HG02610 (cell line): ENCODE data around the gene CABLES2.
"Not testable (repeated sequence)": the region's sequence is repeated elsewhere in the genome, so short reads cannot be mapped to it uniquely, and the experiment has no call there.

Source experiments
- ATAC-seq: cut with Tn5 transposase; IDR thresholded peaks from one replicate; pipeline ENCODE4 v1.9.1; 2021; ENCODE audit warnings: mild to moderate bottlenecking, moderate library complexity; ENCODE audit not compliant: unreplicated experiment

The CABLES2 gene

DNA sequence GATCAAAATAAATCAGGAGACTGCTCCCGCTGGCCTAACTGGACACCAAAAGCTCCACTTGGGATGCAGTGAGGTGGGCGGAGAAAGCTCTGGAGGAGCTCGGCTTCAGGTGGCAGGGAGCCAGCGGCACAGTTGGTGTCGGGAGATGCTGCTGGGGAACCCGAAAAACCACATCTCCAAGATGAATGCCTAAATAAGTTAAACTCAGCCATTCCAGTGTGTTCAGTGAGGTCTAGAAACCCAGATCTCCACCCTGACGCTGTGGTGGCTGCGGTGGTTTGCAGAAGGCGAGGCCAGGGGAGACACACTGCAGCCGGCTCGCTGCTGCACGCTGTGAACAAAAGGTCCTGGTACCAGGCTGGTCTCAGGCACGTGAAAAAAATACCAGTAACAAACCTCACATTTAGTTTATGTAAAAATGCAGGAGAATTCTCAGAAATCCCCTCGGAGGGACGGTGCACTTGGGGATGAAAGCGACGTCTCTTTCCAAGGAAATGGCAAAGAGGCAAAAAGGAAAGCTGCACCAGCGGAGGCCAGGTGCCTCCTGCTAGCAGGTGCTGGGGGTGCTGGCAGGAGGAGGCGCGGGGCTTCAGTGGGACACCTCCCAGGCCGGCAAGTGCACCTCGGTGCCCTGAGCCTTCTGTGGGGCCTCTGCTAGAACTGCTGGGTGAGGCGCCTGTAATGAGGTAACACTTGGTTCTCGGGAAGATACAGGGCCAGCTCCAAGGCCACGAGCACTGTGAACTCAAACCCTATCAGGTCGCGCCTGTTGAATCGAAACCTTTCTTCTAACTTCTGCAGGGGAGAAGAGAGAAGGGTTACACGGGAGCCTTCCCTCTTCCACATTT lies 16.5 kb downstream of the CABLES2 start:
- no peak for ATAC-seq

DNA sequence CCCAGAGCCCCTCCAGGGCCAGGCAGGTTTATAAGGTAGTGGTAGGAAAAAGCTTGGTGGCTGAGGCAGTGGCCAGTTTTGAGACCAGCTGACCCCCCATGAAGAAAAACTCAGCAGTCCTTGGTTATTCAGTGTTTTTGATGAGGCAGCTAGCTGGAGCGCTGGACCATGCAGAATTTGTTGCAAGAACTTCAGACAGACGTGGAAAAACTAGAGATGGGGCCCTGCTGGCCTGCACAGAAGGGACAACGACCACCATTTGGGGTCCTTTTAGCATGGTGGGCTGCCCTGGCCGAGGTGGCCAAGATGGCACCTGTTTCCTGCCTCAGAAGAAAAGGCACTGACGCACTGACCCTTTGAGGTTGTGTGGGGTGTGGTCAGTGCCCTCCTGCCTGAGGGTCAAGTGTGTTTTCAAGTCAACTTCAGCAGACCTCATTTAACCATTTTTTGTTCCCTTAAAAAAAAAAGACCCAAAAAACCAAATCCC lies 17.4 kb downstream of the CABLES2 start:
- no peak for ATAC-seq

DNA sequence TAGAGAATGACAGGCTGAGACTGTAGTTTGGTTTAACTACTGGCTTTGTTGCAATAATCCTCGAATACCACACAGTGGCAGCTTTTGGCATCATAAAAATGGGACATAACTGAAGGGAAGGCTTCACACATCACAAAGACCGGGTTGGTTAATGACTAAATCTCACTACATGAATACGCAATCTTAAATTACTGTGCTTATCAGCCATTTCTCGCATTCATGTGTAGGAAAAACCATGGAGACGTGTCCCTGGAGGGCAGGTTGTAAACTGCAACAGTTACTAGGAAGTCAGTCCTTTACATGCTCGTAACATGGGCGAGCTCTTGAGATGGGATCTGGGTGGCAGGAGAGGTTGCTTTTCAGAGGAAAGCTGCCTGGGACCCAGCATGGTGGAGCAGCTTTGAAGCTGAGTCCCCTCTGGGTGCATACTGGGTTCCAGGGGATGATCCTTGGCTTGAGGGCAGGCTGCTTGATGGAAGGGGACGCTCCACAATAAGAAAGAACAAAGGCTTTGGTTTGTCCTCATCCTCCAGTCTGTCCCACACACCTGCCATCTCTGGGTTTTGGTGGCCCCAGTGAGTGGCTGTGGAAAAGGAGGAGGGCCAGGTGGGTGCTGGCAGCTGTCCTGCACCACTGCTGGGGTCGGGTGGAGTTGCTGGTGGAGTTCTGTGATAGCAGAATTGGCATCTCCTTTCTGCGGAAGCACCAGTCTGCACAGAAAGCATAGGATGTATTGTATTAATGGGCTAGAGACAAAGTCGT lies 18.1 kb downstream of the CABLES2 start:
- ATAC-seq, result no peak

DNA sequence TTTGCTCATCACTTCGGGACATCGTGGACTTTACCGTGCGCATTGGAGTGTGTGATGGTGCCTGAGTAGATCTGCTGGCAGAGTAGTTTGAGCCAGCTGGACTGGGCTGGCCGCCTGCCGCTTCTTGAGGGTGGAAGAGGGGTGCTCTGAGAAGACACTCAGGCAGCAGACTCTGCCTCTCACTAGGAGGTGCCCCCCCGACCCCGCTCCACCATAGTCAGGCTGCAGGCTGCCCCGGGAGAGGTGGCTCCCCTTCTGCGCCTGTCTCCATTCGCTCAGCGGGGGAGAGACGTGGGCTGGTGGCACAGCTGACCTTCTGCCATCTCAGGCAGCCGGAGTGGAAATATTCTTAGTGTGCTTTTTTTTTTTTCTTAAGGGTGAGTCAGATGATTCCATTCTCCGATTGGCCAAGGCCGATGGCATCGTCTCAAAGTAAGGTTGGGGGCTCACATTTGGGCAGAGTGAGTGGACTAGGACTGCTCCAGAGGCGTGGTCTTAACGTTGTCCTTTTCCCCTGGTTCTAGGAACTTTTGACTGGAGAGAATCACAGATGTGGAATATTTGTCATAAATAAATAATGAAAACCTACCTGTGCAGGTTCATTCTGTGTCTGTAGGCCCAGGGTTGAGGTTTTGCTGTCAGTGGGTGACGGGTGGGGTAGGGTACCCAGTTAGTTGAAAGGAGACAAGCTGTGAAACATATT lies 19.0 kb downstream of the CABLES2 start:
- no peak for ATAC-seq

DNA sequence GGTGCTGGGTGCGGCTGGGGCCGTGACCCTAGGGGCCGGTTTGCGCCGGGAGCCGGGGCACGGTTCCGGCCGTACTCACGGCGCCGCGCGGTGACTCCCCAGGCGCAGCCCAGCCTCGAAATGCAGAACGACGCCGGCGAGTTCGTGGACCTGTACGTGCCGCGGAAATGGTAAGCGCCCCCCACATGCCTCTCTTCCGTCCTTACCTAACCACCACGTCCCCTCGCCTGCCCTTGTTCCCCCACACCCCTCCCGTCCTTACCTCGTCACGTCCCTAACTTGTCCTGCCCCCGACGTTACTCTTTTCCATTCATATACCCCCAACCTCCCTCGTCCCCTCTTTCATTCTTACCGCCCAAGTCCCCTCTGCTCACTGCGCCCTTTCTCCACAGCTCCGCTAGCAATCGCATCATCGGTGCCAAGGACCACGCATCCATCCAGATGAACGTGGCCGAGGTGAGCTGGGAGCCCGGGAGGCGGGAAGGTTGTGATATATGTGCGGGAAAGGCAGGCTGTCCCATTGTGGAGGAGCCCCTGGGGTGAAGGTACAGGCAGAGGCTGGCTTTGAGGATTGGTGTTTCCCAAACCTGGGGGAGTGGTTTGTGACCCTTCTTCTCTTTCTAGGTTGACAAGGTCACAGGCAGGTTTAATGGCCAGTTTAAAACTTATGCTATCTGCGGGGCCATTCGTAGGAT lies 19.7 kb downstream of the CABLES2 start:
- ATAC-seq, result no peak

DNA sequence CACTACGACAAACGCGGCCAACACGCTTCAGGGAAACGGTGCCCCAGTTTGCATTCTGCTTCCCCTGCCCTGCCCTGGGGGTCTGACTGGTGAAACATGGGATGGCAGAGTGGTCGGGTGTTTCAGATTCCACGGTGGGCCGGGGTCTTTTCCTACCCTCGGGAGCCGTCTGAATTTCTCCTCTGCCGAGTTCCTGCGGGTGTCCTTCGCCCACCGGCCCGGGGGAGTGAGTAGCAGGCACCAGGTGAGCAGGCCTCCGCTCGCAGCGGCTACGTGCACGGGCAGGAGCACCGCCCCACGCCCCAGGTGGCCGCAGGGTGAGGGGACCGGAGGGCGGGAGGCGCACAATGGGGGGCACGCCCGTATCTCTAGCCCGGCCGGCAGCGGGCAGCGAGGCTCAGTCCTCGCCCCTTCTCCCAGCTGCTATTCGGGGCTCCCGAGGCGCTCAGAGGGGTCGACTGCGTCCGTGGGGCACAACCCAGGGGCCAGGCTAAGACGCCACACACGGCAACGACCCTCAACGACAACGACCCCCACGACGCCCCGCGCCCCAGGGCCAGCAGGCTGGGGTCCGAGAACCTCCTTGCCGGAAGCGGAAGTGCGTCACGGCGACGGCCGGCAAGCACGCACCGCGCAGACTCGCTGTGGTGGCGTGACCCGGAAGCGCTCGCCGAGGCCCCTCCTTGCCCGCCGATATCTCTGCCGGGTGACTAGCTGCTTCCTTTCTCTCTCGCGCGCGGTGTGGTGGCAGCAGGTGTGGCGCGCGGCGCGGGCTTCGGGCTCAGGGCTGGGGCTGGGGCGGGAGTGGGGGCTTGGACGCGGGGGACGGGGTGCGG lies 20.5 kb downstream of the CABLES2 start, which contains the start of gene RPS21:
RPS21 (plus strand) TSS at position 721 of the 836 bp plus-strand sequence. CDS start 236 bp downstream, outside the sequence.
- peak; percentile 67 for ATAC-seq

DNA sequence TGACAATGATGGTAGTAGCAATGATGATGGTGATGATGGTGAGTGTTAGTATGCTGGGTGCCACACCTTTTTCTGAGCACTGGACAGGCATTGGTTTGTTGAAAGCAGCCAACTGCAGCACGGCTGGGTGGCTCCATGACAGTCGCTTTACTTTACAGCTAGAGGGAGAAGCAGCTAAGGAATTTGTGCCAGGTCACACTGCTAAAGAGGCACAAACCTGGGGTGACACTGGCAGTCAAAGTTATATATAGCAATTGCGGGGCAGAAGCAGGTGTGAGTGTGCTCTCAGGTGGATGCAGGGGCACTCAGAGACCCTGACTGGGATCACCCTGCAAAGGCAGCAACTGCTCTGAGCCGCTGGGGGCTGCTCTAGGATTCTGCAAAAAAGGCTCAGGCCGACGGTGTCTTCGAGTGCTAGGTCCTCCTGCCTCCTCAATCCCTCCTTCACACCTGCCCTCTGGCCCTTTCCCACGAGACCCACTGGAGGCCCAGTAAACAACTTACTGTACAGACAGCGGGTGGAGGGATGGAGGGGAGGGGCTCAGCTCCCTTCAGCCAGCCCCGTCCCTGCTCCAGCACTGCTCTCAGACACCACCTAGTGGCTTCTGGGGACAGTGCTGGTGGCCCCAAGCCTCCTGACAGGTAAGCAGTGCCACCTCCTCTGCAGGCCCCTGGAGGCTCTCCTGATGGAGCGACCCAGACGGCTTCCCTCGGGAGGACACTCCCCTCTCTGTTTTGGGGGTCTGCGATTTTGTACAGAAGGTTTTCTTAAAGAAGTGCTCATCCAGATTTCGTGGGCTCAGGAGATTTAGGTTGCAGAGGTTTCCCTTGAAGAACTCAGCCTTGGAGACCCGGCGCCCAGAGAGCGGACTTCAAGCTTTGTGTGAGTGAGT lies 24.5 kb downstream of the CABLES2 start:
- ATAC-seq, result peak; percentile 66

DNA sequence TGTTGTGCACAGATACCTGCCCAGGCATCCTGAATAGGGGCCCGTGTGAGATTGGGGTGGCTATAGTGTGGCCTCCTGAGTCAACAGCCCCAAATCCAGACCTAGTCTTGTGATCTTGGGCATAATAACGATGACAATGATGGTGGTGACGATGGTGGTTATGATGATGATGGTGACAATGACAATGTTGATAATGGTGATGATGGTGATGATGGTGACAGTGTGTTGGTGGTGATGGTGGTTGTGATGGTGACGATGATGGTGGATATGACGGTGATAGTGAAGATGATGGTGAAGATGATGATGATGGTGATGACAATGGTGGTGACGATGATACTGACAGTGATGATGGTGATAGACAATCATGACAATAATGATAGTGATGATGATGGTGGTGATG lies 25.2 kb downstream of the CABLES2 start:
- no peak for ATAC-seq

DNA sequence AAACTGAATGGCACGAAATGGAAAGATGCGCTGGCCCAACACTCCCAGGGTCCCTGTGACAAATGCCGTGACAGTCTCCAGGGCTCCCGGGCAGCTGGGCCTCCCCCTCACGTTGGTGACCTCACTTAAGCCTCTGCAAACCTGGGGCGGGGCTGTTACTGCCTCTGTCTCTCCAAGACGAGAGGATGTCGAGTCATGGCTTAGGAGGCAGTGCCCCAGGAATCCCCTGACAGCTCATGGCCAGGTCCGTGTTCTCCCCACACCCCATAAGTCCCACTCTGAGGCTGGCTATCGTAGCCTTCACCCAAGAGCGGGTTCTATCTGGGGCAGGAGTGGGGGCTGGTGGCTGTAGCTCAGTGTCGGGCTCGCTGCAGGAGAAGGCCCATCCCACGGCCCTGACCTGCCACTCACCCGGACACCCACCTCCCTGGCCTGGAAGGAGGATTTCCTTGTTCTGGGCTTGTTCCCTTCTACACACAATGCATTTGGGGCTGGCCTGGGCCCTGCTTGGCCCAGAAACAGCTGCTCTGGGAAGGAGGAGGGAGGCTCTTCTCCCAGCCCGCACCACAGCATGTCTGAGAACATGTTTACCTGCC lies 25.8 kb downstream of the CABLES2 start:
- ATAC-seq, result no peak

DNA sequence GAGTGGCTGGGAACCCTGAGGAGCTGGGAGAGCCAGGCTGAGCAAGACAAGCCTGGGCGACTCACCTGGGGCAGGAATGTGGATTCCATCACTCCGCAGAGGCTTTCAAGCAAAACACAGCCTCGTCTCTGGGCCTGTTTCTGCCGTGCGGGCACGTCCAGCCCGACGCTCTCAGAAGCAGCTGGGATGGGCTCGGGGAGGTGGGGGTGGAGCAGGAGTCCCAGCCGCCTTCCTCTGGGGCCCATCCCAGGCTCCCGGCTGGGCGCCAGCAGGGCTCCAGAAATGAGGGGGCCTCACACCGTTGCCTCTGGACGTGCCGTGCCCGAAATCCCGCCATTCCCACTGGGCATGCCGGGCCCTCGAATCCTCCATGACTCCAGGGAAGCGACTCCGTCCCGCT lies 28.9 kb downstream of the CABLES2 start:
- no peak for ATAC-seq

DNA sequence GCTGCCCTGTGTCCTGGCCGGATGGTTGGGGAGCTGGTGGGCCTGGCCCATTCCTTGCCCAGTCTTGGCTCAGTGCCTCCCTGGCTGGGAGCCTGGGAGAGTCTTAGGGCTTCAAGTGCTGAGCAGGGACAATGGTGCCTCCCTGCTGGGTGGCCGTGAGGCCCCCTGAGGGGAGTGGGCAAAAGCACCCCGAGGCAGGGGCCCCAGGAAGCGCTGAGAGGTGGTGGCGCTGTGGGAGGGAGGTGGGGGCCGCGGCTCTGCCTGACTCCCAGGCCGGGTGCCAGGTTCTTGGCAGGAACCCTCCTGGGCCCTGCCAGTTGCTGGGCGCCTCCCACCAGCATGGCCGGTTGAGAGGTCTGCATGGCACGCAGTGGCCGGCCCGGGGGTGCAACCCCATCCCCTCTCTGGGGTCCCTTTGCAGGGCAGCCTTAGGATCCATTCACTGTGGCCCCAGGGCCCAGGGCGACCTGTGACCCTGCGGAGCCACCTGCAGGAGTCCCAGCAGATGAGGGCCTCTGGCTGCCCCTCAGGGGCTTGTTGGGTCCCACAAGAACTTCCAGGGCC lies 29.4 kb downstream of the CABLES2 start:
- ATAC-seq, result no peak

DNA sequence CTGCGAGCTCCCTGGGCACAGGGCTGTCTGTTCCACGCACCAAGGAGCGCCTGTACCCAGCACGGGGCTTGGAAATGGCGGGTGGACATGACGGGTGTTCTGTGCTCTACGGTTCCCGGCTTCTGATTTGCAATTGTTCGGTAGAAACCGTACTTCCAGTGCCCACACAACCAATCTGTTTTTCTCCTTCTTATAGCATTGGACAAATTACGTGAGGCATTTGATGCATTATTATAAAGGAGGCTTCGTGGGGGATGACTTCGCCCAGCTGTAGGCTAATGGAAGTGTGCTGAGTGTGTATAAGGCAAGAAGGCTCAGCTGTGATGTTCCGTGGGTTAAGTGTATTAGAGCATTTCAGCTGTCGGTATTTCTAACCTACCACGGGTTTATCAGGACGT lies 30.0 kb downstream of the CABLES2 start:
- no peak for ATAC-seq

DNA sequence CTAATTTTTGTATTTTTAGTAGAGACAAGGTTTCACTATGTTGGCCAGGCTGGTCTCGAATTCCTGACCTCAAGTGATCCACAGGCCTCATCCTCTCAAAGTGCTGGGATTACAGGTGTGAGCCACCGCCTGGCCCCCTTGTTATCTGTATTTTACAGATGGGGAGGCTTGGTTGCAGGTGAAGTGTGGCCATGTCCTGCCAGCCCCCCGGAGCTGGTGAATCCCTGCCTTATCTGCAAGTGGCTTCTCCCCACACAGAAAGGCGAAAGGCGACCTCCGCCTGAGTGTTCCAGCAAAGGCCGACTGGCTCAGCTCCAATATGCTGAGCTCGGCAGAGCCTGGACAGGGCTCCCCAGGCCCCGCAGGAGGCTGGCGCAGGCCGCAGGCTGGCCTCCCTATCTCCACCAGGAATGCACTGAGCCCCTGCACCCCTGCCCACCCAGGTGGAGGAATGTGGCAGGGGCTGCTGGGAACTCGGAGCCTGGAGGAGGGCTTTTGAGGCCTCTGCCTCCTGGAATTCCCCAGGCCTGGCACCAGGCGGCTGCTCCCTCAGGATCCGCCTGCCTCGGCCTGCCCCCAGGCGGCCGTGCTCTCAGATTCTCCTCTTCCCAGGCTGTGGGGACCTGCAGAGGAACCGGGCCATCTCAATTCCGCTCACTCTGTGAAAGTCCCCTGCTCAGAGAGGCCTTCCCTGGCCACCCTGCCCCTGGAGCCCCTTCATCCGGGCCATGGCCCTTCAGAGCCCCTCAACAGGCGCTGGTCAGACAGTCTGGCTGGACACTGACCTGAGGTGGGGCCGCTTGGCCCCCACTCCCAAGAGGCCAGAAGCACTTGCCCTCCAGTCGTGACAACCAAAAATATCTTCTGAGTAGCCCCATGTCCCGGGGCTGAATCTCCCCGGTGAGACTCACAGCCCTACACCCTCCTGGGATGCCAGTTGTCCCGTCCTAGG lies 30.7 kb downstream of the CABLES2 start:
- no peak for ATAC-seq

DNA sequence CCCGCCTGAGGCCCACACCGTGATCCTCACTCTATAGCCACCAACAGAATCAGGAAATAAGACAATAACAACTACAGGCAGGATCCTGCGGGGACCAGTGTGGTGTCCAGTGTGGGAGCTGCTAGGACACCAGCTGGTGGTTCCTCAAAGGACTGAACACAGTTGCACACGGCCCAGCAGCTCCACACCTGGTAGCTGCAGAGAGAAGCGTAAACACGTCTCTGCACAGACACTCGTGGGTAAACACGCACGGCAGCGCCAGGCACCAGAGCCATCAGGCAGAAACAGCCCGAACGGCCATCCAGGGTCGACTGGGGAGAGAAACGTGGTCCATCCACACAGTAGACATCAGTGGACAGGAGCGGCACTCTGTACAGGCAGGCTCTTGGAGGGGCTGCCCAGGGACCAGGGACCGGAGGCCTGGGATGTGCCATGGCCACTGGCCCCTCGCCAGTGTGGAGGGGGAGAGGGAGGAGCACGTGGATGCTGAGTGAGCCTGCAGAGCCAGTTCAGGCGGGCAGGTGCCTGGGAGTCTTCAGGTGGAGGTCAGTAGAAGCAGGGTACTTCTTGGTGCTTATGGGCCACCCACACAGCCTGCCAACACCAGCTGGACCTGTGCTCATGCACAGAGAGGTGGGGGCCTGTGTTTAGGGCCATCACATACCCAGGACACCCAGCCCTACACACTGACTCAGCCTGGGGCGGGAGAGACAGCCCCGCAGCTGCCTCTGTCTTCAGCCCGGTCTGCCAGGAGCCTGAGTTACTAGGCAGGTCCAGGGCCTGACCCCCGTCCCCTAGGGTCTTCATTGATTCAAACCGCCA lies 32.5 kb downstream of the CABLES2 start:
- no peak for ATAC-seq

DNA sequence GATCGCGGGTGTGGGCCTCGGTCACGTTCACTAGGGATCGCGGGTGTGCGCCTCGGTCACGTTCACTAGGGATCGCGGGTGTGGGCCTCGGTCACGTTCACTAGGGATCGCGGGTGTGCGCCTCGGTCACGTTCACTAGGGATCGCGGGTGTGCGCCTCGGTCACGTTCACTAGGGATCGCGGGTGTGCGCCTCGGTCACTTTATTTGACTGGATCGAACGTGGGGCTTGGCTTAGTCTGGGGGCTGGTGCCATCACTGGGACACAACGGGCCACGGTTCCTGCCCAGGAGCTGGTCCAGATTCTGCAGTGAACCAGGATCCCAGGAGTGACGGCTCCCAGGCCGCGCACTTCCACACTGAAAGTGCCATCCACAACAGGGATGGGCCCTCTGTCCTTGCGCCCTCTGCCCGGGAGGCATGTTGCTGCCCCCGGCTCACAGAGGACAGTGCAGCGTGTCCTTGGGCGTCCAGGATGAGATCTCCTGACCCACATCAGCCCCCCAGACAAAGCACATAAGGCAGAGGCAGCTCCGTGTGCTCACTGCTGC lies 33.4 kb downstream of the CABLES2 start:
- ATAC-seq, result not testable (repeated sequence)
